ENCODE measurements around the gene POLR1A. TPM values are rescaled to one million over a fixed set of nuclear protein-coding genes. Genes with fewer than 3 reads are reported as not detected.

The POLR1A gene
- total and polyA plus RNA-seq, 2 of the 8 experiments (the other 6 are each of a cell fraction or from before 2014, with no cell fraction given) = 8.9 to 58.1 TPM

DNA sequence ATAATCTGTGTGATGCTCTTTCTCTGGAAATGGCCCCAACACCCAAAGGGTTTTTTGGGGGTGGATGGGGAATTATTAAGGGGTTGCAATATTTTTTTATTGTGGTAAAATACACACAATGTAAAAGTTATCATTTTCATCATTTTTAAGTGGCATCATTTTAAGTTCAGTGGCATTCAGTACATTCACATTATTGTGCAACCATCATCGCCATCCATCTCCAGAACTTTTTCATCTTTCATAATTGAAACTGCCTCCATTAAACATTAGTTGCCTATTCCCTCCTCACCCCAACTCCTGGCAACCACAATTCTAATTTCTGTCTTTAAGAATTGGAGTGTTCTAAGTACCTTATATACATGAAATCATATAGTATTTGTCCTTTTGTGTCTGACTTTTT, 90.0 kb downstream of the POLR1A start:
- no peak overlapping the region for H3K4me3 ChIP-seq (ENCODE audit: extremely low read depth in 1 of 4, insufficient read depth in 2 of 4, low read depth in 3 of 4, low read length in 4 of 4)
- H3K4me1 ChIP-seq (replicated peaks in 1 of 4; ENCODE audit: control insufficient read depth in 3 of 4, insufficient read depth in 4 of 4, low read length in 3 of 4) = no peaks in the 10 kb centered on the region
- H4K20me1 ChIP-seq (replicated peaks in 1 of 2; ENCODE audit: control insufficient read depth in 1 of 2, insufficient read depth in 2 of 2, low read length in 2 of 2) = no peaks in the 10 kb centered on the region
- H3K18ac ChIP-seq (ENCODE audit: extremely low read depth, low read length) = no peak overlapping the region
- FAIRE-seq (no peak), DNase-seq (ENCODE audit: low read depth in 1 of 2, low spot score in 2 of 2) (no peak)
- no peak overlapping the region for H2AFZ ChIP-seq (ENCODE audit: low read length)
- ChIA-PET POLR2A (ENCODE audit: partially characterized antibody) (no interaction called here), CTCF (ENCODE audit: partially characterized antibody) (no interaction called here)
- no peak overlapping the region for H3K14ac ChIP-seq (ENCODE audit: insufficient read length)
- H4K8ac ChIP-seq (ENCODE audit: extremely low read depth, insufficient read depth, low read length) = no peak overlapping the region
- H2BK120ac ChIP-seq (replicated peaks; ENCODE audit: low read depth, low read length) = no peak overlapping the region
- no peak overlapping the region for H2AK5ac ChIP-seq (ENCODE audit: low read depth, low read length)
- H2BK20ac ChIP-seq (ENCODE audit: low read length) = no peak overlapping the region
- H3K79me2 ChIP-seq (ENCODE audit: control insufficient read depth in 1 of 2, insufficient read depth in 2 of 2, low read length in 2 of 2) = no peaks in the 10 kb centered on the region
- TF ChIP-seq RAD21 (IDR thresholded peaks at IDR 0.05 in 1 of 2, conservative IDR thresholded peaks at IDR 0.05 in 1 of 2; ENCODE audit: low read depth in 2 of 2, low read length in 2 of 2) (no peak), HDAC2 (IDR thresholded peaks at IDR 0.05; ENCODE audit: borderline replicate concordance in 1 of 2, low read depth in 2 of 2, low read length in 2 of 2) (no peak), RXRA (IDR thresholded peaks at IDR 0.05; ENCODE audit: insufficient read depth, low read depth, low read length) (no peak), NRF1 (IDR thresholded peaks at IDR 0.05; ENCODE audit: low read depth, low read length) (no peak), EP300 (IDR thresholded peaks at IDR 0.05; ENCODE audit: borderline replicate concordance in 1 of 2, low read depth in 2 of 2, low read length in 2 of 2) (no peak), CEBPB (IDR thresholded peaks at IDR 0.05; ENCODE audit: low read depth, low read length) (no peak), EZH2 (IDR thresholded peaks at IDR 0.05; ENCODE audit: low read depth, low read length, severe bottlenecking) (no peak), BRCA1 (IDR thresholded peaks at IDR 0.05; ENCODE audit: low read depth, low read length) (no peak), BCL11A (IDR thresholded peaks at IDR 0.05; ENCODE audit: low read depth in 2 of 2, low read length in 2 of 2) (no peak), KDM4A (IDR thresholded peaks at IDR 0.05; ENCODE audit: low read depth, low read length, severe bottlenecking) (no peak)
- H3K9ac ChIP-seq (replicated peaks in 1 of 4; ENCODE audit: extremely low read depth in 1 of 4, low read depth in 3 of 4, low read length in 3 of 4) = no peak overlapping the region
- H2BK12ac ChIP-seq (ENCODE audit: low read depth, low read length) = no peak overlapping the region
- H3K27me3 ChIP-seq (replicated peaks in 1 of 4; ENCODE audit: control insufficient read depth in 3 of 4, extremely low read depth in 1 of 4, insufficient read depth in 3 of 4, low read length in 3 of 4) = no peaks in the 10 kb centered on the region; a peak in 1 of 7 replicates
- H3K79me1 ChIP-seq (ENCODE audit: low read depth, low read length) = no peaks in the 10 kb centered on the region
- H2BK15ac ChIP-seq (ENCODE audit: low read length) = no peak overlapping the region
- no peak overlapping the region for H2BK5ac ChIP-seq (ENCODE audit: low read depth, low read length)
- no peak overlapping the region for H3K4me2 ChIP-seq (ENCODE audit: insufficient read depth in 1 of 2, low read depth in 2 of 2, low read length in 2 of 2)
- no peak overlapping the region for H3K23ac ChIP-seq (ENCODE audit: insufficient read length)
- no peak overlapping the region for H3K56ac ChIP-seq (replicated peaks; ENCODE audit: insufficient read length, low read depth, low read length)
- H3K4ac ChIP-seq (replicated peaks; ENCODE audit: insufficient read length, low read depth, low read length) = no peak overlapping the region
- no peak overlapping the region for H3K27ac ChIP-seq (ENCODE audit: low read depth, low read length)
- WGBS, 2 experiments (ENCODE audit: extremely low coverage in 1 of 2, insufficient coverage in 1 of 2, insufficient read length in 1 of 2, insufficient replicate concordance in 2 of 2, low coverage in 1 of 2, low lambda C conversion rate in 2 of 2, missing lambda C conversion rate in 1 of 2) = 85% methylated on average over 1 of the region's 1 CpG; no CpG with 5 or more reads in 1 of the 2 experiments
- H3K9me3 ChIP-seq (ENCODE audit: insufficient read depth in 2 of 2, low read depth in 1 of 2, low read length in 1 of 2) = peaks cover 8 to 10% of the 10 kb centered on the region in 2 experiments; a peak in 2 of 4 replicates
- H4K5ac ChIP-seq (ENCODE audit: insufficient read length, low read depth, low read length) = no peak overlapping the region
- no peak overlapping the region for H4K91ac ChIP-seq (replicated peaks; ENCODE audit: insufficient read length, low read length)
- H3K23me2 ChIP-seq (ENCODE audit: low read depth, low read length) = no peaks in the 10 kb centered on the region
- H3K36me3 ChIP-seq (ENCODE audit: control insufficient read depth in 2 of 4, insufficient read depth in 4 of 4, low read length in 3 of 4) = no peaks in the 10 kb centered on the region

Measured in H1 (cell line).